ENCODE data around the gene SLC29A2.

Gene SLC29A2

GRCh38 chr11:66346476-66347424 lies 24.8 kb downstream of the SLC29A2 start:
- DNase-seq, result no peak

GRCh38 chr11:66345316-66345649 lies 26.3 kb downstream of the SLC29A2 start:
- no peak for DNase-seq

GRCh38 chr11:66344550-66345315 lies 26.8 kb downstream of the SLC29A2 start, which contains the start of gene BRMS1:
BRMS1 (minus strand) TSS chr11:66345104; CDS start chr11:66342234, 2,870 bp downstream.
- DNase-seq, result peak; percentile 93 to 94

GRCh38 chr11:66343176-66343575 lies 28.4 kb downstream of the SLC29A2 start:
- no peak for DNase-seq

- DNase-seq, result no peak
These were observed 29.9 kb downstream of the SLC29A2 start for GRCh38 chr11:66341502-66342126.

- DNase-seq, result no peak
These were observed 30.7 kb downstream of the SLC29A2 start for GRCh38 chr11:66340596-66341501.

- DNase-seq, result no peak
These were observed 31.7 kb downstream of the SLC29A2 start for GRCh38 chr11:66339686-66340483.

- DNase-seq, result no peak
These were observed 32.3 kb downstream of the SLC29A2 start for GRCh38 chr11:66339162-66339675.

GRCh38 chr11:66338276-66339161 lies 33.0 kb downstream of the SLC29A2 start:
- DNase-seq, result no peak

GRCh38 chr11:66337103-66337899 lies 34.3 kb downstream of the SLC29A2 start:
- DNase-seq, result no peak

- peak in 1 of 2 experiments; percentile 58 for DNase-seq
These were observed 35.1 kb downstream of the SLC29A2 start, which contains the start of gene RIN1 for GRCh38 chr11:66336234-66337102. RIN1 (minus strand) TSS chr11:66336434; CDS start chr11:66336402, 32 bp downstream.

- DNase-seq, result no peak
These were observed 35.9 kb downstream of the SLC29A2 start for GRCh38 chr11:66335531-66336233.

GRCh38 chr11:66334605-66335442 lies 36.7 kb downstream of the SLC29A2 start:
- no peak for DNase-seq

- DNase-seq, result no peak
These were observed 37.5 kb downstream of the SLC29A2 start for GRCh38 chr11:66333896-66334604.

- no peak for DNase-seq
These were observed 38.2 kb downstream of the SLC29A2 start for GRCh38 chr11:66333220-66333877.
